ENCODE results near the gene WASF2. TPM values are rescaled to one million over a fixed set of nuclear protein-coding genes. Genes with fewer than 3 reads are reported as not detected.

Gene WASF2
- polyA plus RNA-seq, 1 donor from 2014 or later = 2.5 TPM

GRCh38 chr1:27377760-27378495 is 112.0 kb downstream of the WASF2 start:
- no peak overlapping the region for H3K4me2 ChIP-seq (ENCODE audit: low read length)
- H3K79me2 ChIP-seq (replicated peaks; ENCODE audit: insufficient read depth, low read length) = no peaks in the 10 kb centered on the region
- H3K9me2 ChIP-seq (ENCODE audit: insufficient read depth, low read length) = no peaks in the 10 kb centered on the region
- H3K36me3 ChIP-seq (ENCODE audit: insufficient read depth, low read length) = no peaks in the 10 kb centered on the region
- no peak overlapping the region for H2AFZ ChIP-seq (ENCODE audit: low read depth, low read length)
- peaks cover 2% of the 10 kb centered on the region for H3K27me3 ChIP-seq (ENCODE audit: insufficient read depth, low read depth, low read length)
- H3K4me3 ChIP-seq (ENCODE audit: low read length) = no peak overlapping the region
- no peak overlapping the region for H3K9ac ChIP-seq (ENCODE audit: low read length)
- no peaks in the 10 kb centered on the region for H3K9me3 ChIP-seq (ENCODE audit: low read length)
- H3K27ac ChIP-seq (ENCODE audit: low read length) = no peak overlapping the region
- H4K20me1 ChIP-seq (ENCODE audit: insufficient read depth) = no peaks in the 10 kb centered on the region
- H3F3A ChIP-seq (ENCODE audit: insufficient read depth, low read length, poor library complexity, severe bottlenecking) = no peaks in the 10 kb centered on the region
- TF ChIP-seq EZH2 (IDR thresholded peaks at IDR 0.05; ENCODE audit: borderline replicate concordance, insufficient read depth, low read length, poor library complexity, severe bottlenecking) (no peak), SMC3 (conservative IDR thresholded peaks at IDR 0.05; ENCODE audit: poor library complexity) (no peak), POLR2AphosphoS5 (IDR thresholded peaks at IDR 0.05) (no peak)

- Histone ChIP-seq H3K27me3 (ENCODE audit: insufficient read depth, low read depth, low read length) (no peaks in the 10 kb centered on the region), H4K20me1 (ENCODE audit: insufficient read depth) (no peaks in the 10 kb centered on the region), H3K4me3 (ENCODE audit: low read length) (peak within 1 kb of the TSS; percentile 33), H3K9ac (ENCODE audit: low read length) (peak within 1 kb of the TSS; percentile 31), H3F3A (ENCODE audit: insufficient read depth, low read length, poor library complexity, severe bottlenecking) (no peaks in the 10 kb centered on the region), H3K36me3 (ENCODE audit: insufficient read depth, low read length) (no peaks in the 10 kb centered on the region), H3K4me2 (ENCODE audit: low read length) (no peak within 1 kb of the TSS), H3K9me3 (ENCODE audit: low read length) (no peaks in the 10 kb centered on the region), H2AFZ (ENCODE audit: low read depth, low read length) (no peak within 1 kb of the TSS), H3K79me2 (replicated peaks; ENCODE audit: insufficient read depth, low read length) (no peaks in the 10 kb centered on the region), H3K27ac (ENCODE audit: low read length) (no peak within 1 kb of the TSS), H3K9me2 (ENCODE audit: insufficient read depth, low read length) (no peaks in the 10 kb centered on the region)
- peak; percentile 88 for TF ChIP-seq REST (IDR thresholded peaks at IDR 0.05; ENCODE audit: borderline replicate concordance)
- no peak for TF ChIP-seq CTCF (IDR thresholded peaks at IDR 0.05; ENCODE audit: poor library complexity, severe bottlenecking)
Measured at GRCh38 chr1:27374362-27375086, 115.4 kb downstream of the WASF2 start, which contains the start of gene FCN3. FCN3 (minus strand) TSS chr1:27374824; CDS start chr1:27374818, 6 bp downstream.
